Sigmoid colon (tissue), 7 donors: ENCODE measurements around the gene RNASEH2A. TPM values are rescaled to one million over a fixed set of nuclear protein-coding genes. Genes with fewer than 3 reads are reported as not detected.
"Not testable (repeated sequence)": the region's sequence is repeated elsewhere in the genome, so short reads cannot be mapped to it uniquely, and the experiment has no call there.

Source experiments
- DNase-seq: peaks from one replicate; pipeline ENCODE4 v3.0.0-alpha.2; 2019
- H3K27ac ChIP-seq, 4 donors: fragments of 200-600 bp; sonication (generic); one replicate each; pipeline ENCODE4 v1.5.1; 2016 to 2019; ENCODE audit warnings: mild to moderate bottlenecking in 1 of 4
- H3K27me3 ChIP-seq, 3 donors: fragments of 200-600 bp; sonication (generic); one replicate each; pipeline ENCODE4 v1.5.1; 2019; ENCODE audit warnings: mild to moderate bottlenecking in 1 of 3
- H3K36me3 ChIP-seq, 4 donors: fragments of 200-600 bp; sonication (generic); one replicate each; pipeline ENCODE4 v1.5.1; 2016 to 2019
- H3K4me1 ChIP-seq, 4 donors: fragments of 200-600 bp; sonication (generic); one replicate each; pipeline ENCODE4 v1.5.1; 2017 to 2019
- H3K4me3 ChIP-seq, 4 donors: fragments of 200-600 bp; sonication (generic); one replicate each; pipeline ENCODE4 v1.5.1; 2017 to 2019; ENCODE audit warnings: mild to moderate bottlenecking in 2 of 4, moderate library complexity in 1 of 4
- H3K9me3 ChIP-seq, 4 donors: fragments of 200-600 bp in 3 of 4; sonication (generic) in 3 of 4; one replicate each; pipeline versions ENCODE4 v1.5.1 to v1.6.1; 2013 to 2019
- EP300 ChIP-seq, 4 donors: sonication (generic); formaldehyde crosslinking; IDR thresholded peaks; one replicate each; pipeline ENCODE4 v1.6.1; 2017; ENCODE audit warnings: antibody characterized with exemption in 4 of 4
- POLR2A ChIP-seq, 2 donors: fragments of 450-650 bp; IDR thresholded peaks; one replicate each; pipeline ENCODE4 v1.6.1; 2016; ENCODE audit warnings: antibody characterized with exemption in 2 of 2, mild to moderate bottlenecking in 2 of 2, moderate library complexity in 2 of 2
- POLR2AphosphoS5 ChIP-seq, 4 donors: sonication (generic); formaldehyde crosslinking; IDR thresholded peaks; one replicate each; pipeline ENCODE4 v1.6.1; 2017; ENCODE audit warnings: antibody characterized with exemption in 4 of 4
- WGBS, 2 donors: extraction: QIAGEN DNeasy Blood & Tissue Kit; methylation state at CpG; one replicate each; pipeline ENCODE4 v1.1.7; 2013; 5-methylcytosine and 5-hydroxymethylcytosine counted together
- intact Hi-C: fragments of 100-400 bp; cut with DNase I; formaldehyde crosslinking; loops from one replicate; pipeline ENCODE4 v1.15.1; 2023
- polyA plus RNA-seq, 3 donors: library from polyadenylated mRNA; stranded (reverse); fragments of 200-250 nt; gene quantifications; one replicate each; pipeline ENCODE4 v1.2.3, GENCODE V29; 2013
- total RNA-seq, 4 donors: library from RNA; depleted of rRNA; stranded (reverse); fragments of >200 nt; gene quantifications; one replicate each; pipeline ENCODE4 v1.1.0, GENCODE V29; 2016
- TF ChIP-seq, protein P1 (sequence below), 4 experiments: fragments of 450-650 bp in 3 of 4; fragments of 200-600 bp in 1 of 4; IDR thresholded peaks; one replicate each; pipeline ENCODE4 v1.5.1; 2016 to 2019; ENCODE audit warnings: antibody characterized with exemption in 4 of 4, mild to moderate bottlenecking in 3 of 4, moderate library complexity in 2 of 4
- donor health status: healthy with polysubstance abuse.
- donor health status: Bipolar disorder and iron deficiency.
- donor health status: healthy.

RNASEH2A gene
- total and polyA plus RNA-seq, 7 donors: 1.9 to 22.1 (median 3.7) TPM

DNA sequence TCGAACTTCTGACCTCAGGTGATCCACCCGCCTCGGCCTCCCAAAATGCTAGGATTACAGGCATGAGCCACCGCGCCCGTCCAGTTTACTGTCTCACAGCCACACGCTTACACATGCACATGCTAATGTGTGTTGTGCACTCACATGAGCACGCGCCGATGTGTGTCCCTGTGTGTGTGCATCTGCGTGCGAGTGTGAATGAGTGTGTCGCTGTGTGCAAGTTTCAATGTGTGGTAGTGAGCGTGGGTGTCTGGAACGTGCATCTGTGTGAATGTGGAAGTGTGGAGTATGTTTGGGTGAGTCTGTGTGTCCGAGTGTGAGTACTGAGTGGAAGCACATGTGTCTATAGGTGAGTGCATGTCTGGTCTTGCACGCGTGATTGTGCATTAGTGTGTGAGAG lies 36.1 kb downstream of the RNASEH2A start:
- Histone ChIP-seq H3K9me3 (no peaks in the 10 kb centered on the region), H3K4me1 (peaks cover 0 to 28% (median 22%) of the 10 kb centered on the region in 4 donors), H3K36me3 (no peaks in the 10 kb centered on the region), H3K27me3 (peaks cover 46 to 85% (median 65%) of the 10 kb centered on the region in 3 donors), H3K27ac (no peak overlapping the region), H3K4me3 (no peak overlapping the region)
- WGBS, 2 donors: 88 to 94% methylated on average over 18 of the region's 18 CpGs
- TF ChIP-seq POLR2A (IDR thresholded peaks at IDR 0.05): no peak
- TF ChIP-seq EP300 (IDR thresholded peaks at IDR 0.05): no peak
- TF ChIP-seq, protein P1, sequence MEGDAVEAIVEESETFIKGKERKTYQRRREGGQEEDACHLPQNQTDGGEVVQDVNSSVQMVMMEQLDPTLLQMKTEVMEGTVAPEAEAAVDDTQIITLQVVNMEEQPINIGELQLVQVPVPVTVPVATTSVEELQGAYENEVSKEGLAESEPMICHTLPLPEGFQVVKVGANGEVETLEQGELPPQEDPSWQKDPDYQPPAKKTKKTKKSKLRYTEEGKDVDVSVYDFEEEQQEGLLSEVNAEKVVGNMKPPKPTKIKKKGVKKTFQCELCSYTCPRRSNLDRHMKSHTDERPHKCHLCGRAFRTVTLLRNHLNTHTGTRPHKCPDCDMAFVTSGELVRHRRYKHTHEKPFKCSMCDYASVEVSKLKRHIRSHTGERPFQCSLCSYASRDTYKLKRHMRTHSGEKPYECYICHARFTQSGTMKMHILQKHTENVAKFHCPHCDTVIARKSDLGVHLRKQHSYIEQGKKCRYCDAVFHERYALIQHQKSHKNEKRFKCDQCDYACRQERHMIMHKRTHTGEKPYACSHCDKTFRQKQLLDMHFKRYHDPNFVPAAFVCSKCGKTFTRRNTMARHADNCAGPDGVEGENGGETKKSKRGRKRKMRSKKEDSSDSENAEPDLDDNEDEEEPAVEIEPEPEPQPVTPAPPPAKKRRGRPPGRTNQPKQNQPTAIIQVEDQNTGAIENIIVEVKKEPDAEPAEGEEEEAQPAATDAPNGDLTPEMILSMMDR (IDR thresholded peaks at IDR 0.05): no peak
- no peak for TF ChIP-seq POLR2AphosphoS5 (IDR thresholded peaks at IDR 0.05)
- DNase-seq: no peak
- intact Hi-C loops: no loop called here

DNA sequence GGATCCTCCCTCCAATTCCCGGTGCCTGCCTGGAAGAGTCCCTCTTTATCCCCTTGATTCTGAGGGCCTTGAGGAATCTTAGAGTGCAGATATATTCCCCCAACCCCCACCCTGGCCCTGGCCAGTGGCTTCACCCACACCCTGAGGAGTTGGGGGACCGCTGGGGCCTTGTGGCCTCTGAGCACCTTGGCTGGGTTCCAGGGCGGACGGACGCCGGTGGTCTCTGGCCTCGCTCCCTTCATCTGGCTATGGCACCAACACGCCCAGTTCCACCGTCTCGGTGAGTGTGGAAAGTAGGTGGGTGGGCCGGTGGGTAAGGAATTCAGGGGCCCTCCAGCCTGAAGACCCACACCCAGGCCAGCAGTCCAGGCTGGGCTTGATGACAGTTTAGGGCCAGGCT lies 36.9 kb downstream of the RNASEH2A start:
- H3K9me3 ChIP-seq: no peaks in the 10 kb centered on the region
- intact Hi-C loops: no loop called here
- no peak for DNase-seq
- no peaks in the 10 kb centered on the region for H3K36me3 ChIP-seq
- H3K27me3 ChIP-seq: peaks cover 38 to 76% (median 57%) of the 10 kb centered on the region in 3 donors
- TF ChIP-seq, protein P1 (IDR thresholded peaks at IDR 0.05): no peak
- TF ChIP-seq EP300 (IDR thresholded peaks at IDR 0.05): no peak
- TF ChIP-seq POLR2AphosphoS5 (IDR thresholded peaks at IDR 0.05): no peak
- TF ChIP-seq POLR2A (IDR thresholded peaks at IDR 0.05): no peak
- H3K27ac ChIP-seq: no peak overlapping the region
- peaks cover 0 to 31% (median 23%) of the 10 kb centered on the region in 4 donors for H3K4me1 ChIP-seq
- WGBS, 2 donors: 80 to 89% methylated on average over 11 of the region's 11 CpGs
- no peak overlapping the region for H3K4me3 ChIP-seq

DNA sequence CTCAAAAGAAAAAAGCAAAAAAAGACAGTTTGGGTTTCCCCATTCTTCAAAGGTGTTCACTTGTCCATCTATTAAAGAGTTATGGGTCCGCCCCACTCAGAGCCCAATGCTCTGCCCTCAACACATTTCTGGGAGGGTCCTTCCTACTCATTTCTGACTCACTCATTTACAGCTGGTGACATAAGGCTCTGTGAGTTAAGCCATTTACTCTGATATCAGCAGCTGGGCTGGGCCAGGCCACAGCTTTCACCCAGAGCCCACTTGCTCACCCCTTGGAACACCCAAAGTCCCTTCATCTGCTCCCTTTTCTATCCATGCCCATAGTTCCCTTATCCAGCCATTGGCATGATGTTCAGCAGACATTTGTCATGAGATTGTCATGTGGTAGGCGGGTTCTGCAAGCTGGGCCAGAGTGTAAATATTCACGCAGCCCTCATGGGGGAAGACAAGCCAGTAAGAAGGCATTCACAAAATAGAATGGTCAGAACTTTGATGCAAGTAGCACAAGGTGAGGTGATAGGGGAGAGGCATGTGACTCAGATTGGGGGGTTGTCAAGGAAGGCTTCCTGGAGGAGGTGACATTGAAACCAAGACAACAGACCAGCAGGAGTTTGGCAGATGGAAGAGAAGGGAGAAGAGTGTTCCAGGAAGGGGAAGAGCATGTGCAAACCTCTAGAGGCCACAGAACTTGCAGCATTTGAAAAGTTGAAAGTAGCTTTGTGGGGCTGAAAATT lies 37.8 kb downstream of the RNASEH2A start:
- no peaks in the 10 kb centered on the region for H3K36me3 ChIP-seq
- intact Hi-C loops: no loop called here
- no peak for TF ChIP-seq POLR2A (IDR thresholded peaks at IDR 0.05)
- TF ChIP-seq, protein P1 (IDR thresholded peaks at IDR 0.05): no peak
- no peak for TF ChIP-seq POLR2AphosphoS5 (IDR thresholded peaks at IDR 0.05)
- TF ChIP-seq EP300 (IDR thresholded peaks at IDR 0.05): no peak
- no peak overlapping the region for H3K4me3 ChIP-seq
- no peak for DNase-seq
- no peak overlapping the region for H3K27ac ChIP-seq
- no peaks in the 10 kb centered on the region for H3K9me3 ChIP-seq
- WGBS, 2 donors: 67 to 83% methylated on average over 3 of the region's 3 CpGs
- H3K27me3 ChIP-seq: peaks cover 29 to 68% (median 48%) of the 10 kb centered on the region in 3 donors
- peaks cover 0 to 24% (median 16%) of the 10 kb centered on the region in 4 donors for H3K4me1 ChIP-seq

DNA sequence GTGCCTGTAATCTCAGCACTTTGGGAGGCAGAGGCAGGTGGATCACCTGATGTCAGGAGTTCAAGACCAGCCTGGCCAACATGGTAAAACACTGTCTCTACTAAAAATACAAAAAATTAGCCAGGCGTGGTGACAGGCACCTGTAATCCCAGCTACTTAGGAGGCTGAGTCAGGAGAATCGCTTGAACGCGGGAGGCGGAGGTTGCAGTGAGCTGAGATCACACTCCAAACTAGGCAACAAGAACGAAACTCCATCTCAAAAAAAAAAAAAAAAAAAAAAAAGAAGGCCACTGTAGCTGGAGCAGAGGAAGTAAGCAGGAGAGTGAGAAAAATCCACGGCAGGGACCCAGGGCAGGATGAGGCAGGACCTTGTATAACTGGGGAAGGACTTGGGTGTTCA lies 40.2 kb downstream of the RNASEH2A start:
- not testable (repeated sequence) for H3K27ac ChIP-seq, H3K9me3 ChIP-seq, DNase-seq, H3K36me3 ChIP-seq, H3K4me3 ChIP-seq
- peaks cover 10 to 44% (median 24%) of the 10 kb centered on the region in 3 donors for H3K27me3 ChIP-seq
- peaks cover 0 to 12% (median 7%) of the 10 kb centered on the region in 4 donors for H3K4me1 ChIP-seq
- intact Hi-C loops: loop anchor here (1.0 to 2.0 kb wide), 2 partner anchors 40 to 80 kb away; partner anchors contain the start of gene RNASEH2A
- WGBS, 2 donors: 74 to 81% methylated on average over 7 of the region's 7 CpGs
